ENCODE data around the gene PHOX2A.

GRCh38 chr11:72220696-72221363 is 23.1 kb downstream of the PHOX2A start:
- TF ChIP-seq ZNF274 (IDR thresholded peaks at IDR 0.05; ENCODE audit: low read depth, low read length) (no peak), YY1 (IDR thresholded peaks at IDR 0.05; ENCODE audit: insufficient read depth, insufficient read length) (no peak)

Data from NT2/D1 (cell line).